ENCODE data around the gene CCN2.
A peak's percentile ranks its signal among the peaks of the same experiment; 100 is the strongest.

DNA sequence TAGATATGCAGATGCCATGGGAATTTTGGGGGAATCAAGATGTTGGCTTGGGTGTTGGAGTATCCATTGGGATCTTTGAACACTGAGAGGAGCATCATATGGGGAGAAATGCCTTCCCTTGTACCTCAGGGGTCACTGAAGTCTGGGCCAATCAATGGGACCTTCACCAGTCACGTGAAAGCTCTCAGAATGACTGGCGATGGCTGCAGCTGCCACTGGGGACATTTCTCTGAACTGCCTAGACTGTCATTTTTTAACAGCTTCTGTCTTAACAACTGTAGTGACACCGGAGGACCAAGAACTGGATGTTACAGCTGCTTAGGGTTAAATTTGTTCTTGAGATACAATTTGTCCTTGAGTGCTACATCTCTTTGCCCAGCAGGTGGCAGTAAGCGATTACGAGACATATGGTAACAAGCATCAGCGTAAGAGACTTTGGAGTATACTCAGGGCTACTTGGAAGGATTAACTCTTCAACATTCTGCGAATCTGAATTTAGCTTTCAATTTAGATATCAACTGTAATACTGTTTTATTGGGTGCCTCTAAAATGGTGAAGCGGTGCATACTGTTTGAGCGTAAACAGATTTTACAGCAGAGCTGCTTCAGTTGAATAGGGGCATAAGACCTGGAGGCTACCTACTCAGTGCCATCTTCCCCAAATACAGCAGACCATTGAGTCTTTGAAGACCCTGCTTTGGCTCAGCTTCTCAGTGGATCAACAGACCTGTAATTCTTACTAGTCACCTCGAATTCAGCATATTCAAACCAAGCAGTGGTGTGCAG, 36.0 kb downstream of the CCN2 start:
- TF ChIP-seq, protein P1, sequence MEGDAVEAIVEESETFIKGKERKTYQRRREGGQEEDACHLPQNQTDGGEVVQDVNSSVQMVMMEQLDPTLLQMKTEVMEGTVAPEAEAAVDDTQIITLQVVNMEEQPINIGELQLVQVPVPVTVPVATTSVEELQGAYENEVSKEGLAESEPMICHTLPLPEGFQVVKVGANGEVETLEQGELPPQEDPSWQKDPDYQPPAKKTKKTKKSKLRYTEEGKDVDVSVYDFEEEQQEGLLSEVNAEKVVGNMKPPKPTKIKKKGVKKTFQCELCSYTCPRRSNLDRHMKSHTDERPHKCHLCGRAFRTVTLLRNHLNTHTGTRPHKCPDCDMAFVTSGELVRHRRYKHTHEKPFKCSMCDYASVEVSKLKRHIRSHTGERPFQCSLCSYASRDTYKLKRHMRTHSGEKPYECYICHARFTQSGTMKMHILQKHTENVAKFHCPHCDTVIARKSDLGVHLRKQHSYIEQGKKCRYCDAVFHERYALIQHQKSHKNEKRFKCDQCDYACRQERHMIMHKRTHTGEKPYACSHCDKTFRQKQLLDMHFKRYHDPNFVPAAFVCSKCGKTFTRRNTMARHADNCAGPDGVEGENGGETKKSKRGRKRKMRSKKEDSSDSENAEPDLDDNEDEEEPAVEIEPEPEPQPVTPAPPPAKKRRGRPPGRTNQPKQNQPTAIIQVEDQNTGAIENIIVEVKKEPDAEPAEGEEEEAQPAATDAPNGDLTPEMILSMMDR (IDR thresholded peaks at IDR 0.05; ENCODE audit: control extremely low read depth in 1 of 3, insufficient read depth in 1 of 3, low read depth in 1 of 3, low read length in 3 of 3) = peak in 2 of 3 experiments; percentile 48 to 71; a peak in 3 of 4 replicates
- TF ChIP-seq POLR2A (IDR thresholded peaks at IDR 0.05; ENCODE audit: control extremely low read depth in 1 of 2, low read depth in 2 of 2, low read length in 2 of 2) (peak; percentile 19 to 84; a peak in 2 of 3 replicates), EP300 (IDR thresholded peaks at IDR 0.05; ENCODE audit: borderline replicate concordance in 1 of 2, low read depth in 2 of 2, low read length in 2 of 2) (no peak), RAD21 (IDR thresholded peaks at IDR 0.05 in 1 of 2, conservative IDR thresholded peaks at IDR 0.05 in 1 of 2; ENCODE audit: low read depth in 2 of 2, low read length in 2 of 2) (peak; percentile 49 to 64), JUND (IDR thresholded peaks at IDR 0.05; ENCODE audit: low read length) (no peak), RNF2 (IDR thresholded peaks at IDR 0.05; ENCODE audit: borderline replicate concordance, low read depth, low read length, missing control alignments, poor library complexity, severe bottlenecking) (no peak), CEBPB (IDR thresholded peaks at IDR 0.05; ENCODE audit: low read depth, low read length) (no peak)
